ENCODE results near the gene NRBP1.
"Not testable (repeated sequence)": the region's sequence is repeated elsewhere in the genome, so short reads cannot be mapped to it uniquely, and the experiment has no call there.

The NRBP1 gene

DNA sequence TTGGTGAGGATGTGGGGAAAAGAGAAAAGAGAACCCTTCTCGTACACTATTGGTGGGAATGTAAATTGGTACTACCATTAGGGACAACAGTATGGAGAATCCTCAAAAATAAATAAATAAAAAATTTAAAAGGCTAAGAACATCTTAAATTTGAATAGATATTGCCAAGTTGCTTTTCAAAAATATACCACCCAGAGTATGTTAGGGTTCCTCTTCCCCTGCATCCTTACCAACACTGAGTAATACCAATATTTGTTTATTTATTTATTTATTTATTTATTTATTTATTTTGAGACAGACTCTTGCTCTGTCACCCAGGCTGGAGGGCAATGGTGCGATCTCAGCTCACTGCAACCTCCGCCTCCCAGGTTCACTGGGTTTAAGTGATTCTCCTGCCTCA, 5.5 kb upstream of the NRBP1 start:
- Histone ChIP-seq H3K27me3 (ENCODE audit: low read depth, low read length) (no peaks in the 10 kb centered on the region), H3K9ac (ENCODE audit: low read length) (no peak overlapping the region), H3K4me3 (ENCODE audit: low read length) (no peak overlapping the region), H3K4me2 (ENCODE audit: low read length) (no peak overlapping the region), H3K9me3 (ENCODE audit: insufficient read depth, low read length) (no peaks in the 10 kb centered on the region), H3K27ac (ENCODE audit: low read length) (no peak overlapping the region), H3K4me1 (ENCODE audit: low read length) (peaks cover 5% of the 10 kb centered on the region), H2AFZ (ENCODE audit: low read depth, low read length) (no peak overlapping the region), H3K79me2 (ENCODE audit: low read length) (no peaks in the 10 kb centered on the region), H4K20me1 (ENCODE audit: insufficient read depth, low read length) (no peaks in the 10 kb centered on the region), H3K36me3 (replicated peaks; ENCODE audit: low read depth, low read length) (no peaks in the 10 kb centered on the region)
- TF ChIP-seq EZH2phosphoT487 (IDR thresholded peaks at IDR 0.05; ENCODE audit: low read depth): no peak
- TF ChIP-seq, protein P1, sequence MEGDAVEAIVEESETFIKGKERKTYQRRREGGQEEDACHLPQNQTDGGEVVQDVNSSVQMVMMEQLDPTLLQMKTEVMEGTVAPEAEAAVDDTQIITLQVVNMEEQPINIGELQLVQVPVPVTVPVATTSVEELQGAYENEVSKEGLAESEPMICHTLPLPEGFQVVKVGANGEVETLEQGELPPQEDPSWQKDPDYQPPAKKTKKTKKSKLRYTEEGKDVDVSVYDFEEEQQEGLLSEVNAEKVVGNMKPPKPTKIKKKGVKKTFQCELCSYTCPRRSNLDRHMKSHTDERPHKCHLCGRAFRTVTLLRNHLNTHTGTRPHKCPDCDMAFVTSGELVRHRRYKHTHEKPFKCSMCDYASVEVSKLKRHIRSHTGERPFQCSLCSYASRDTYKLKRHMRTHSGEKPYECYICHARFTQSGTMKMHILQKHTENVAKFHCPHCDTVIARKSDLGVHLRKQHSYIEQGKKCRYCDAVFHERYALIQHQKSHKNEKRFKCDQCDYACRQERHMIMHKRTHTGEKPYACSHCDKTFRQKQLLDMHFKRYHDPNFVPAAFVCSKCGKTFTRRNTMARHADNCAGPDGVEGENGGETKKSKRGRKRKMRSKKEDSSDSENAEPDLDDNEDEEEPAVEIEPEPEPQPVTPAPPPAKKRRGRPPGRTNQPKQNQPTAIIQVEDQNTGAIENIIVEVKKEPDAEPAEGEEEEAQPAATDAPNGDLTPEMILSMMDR (IDR thresholded peaks at IDR 0.05; ENCODE audit: low read depth, low read length): no peak

DNA sequence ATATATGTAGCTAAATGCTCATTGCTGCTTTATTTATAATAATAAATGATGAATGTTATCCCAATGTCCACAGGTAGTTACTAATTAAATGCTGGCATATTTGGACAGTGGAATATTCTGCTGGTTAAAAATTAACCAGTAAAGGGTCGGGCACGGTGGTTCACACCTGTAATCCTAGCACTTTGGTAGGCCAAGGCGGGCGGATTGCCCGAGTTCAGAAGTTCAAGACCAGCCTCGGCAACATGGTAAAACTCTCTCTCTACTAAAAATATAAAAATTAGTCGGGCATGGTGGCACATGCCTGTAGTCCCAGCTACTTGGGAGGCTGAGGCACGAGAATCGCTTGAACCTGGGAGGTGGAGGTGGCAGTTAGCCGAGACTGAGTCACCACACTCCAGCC, 3.4 kb upstream of the NRBP1 start:
- not testable (repeated sequence) for H4K20me1 ChIP-seq (ENCODE audit: insufficient read depth, low read length); H3K9ac ChIP-seq (ENCODE audit: low read length); H3K9me3 ChIP-seq (ENCODE audit: insufficient read depth, low read length); H3K4me3 ChIP-seq (ENCODE audit: low read length); H3K27me3 ChIP-seq (ENCODE audit: low read depth, low read length); H3K27ac ChIP-seq (ENCODE audit: low read length); H3K36me3 ChIP-seq (replicated peaks; ENCODE audit: low read depth, low read length); H3K4me2 ChIP-seq (ENCODE audit: low read length); H2AFZ ChIP-seq (ENCODE audit: low read depth, low read length)
- Histone ChIP-seq H3K79me2 (ENCODE audit: low read length) (peaks cover 11% of the 10 kb centered on the region), H3K4me1 (ENCODE audit: low read length) (peaks cover 11% of the 10 kb centered on the region)

GRCh38 chr2:27427863-27428212, 593 bp upstream of the NRBP1 start:
- peaks cover 13% of the 10 kb centered on the region for H3K4me1 ChIP-seq (ENCODE audit: low read length)
- H3K9me3 ChIP-seq (ENCODE audit: insufficient read depth, low read length): no peaks in the 10 kb centered on the region
- peak overlapping the region; percentile 45 for H3K27ac ChIP-seq (ENCODE audit: low read length)
- peaks cover 34% of the 10 kb centered on the region for H3K79me2 ChIP-seq (ENCODE audit: low read length)
- peak overlapping the region; percentile 82 for H3K9ac ChIP-seq (ENCODE audit: low read length)
- peak overlapping the region; percentile 94 for H3K4me3 ChIP-seq (ENCODE audit: low read length)
- TF ChIP-seq EZH2phosphoT487 (IDR thresholded peaks at IDR 0.05; ENCODE audit: low read depth): no peak
- TF ChIP-seq, protein P1 (IDR thresholded peaks at IDR 0.05; ENCODE audit: low read depth, low read length): no peak; the same call in 1 of the 2 replicates
- peak overlapping the region; percentile 85 for H3K4me2 ChIP-seq (ENCODE audit: low read length)
- peak overlapping the region; percentile 70 for H2AFZ ChIP-seq (ENCODE audit: low read depth, low read length)
- H3K27me3 ChIP-seq (ENCODE audit: low read depth, low read length): no peaks in the 10 kb centered on the region
- peaks cover 15% of the 10 kb centered on the region for H4K20me1 ChIP-seq (ENCODE audit: insufficient read depth, low read length)
- H3K36me3 ChIP-seq (replicated peaks; ENCODE audit: low read depth, low read length): no peaks in the 10 kb centered on the region

DNA sequence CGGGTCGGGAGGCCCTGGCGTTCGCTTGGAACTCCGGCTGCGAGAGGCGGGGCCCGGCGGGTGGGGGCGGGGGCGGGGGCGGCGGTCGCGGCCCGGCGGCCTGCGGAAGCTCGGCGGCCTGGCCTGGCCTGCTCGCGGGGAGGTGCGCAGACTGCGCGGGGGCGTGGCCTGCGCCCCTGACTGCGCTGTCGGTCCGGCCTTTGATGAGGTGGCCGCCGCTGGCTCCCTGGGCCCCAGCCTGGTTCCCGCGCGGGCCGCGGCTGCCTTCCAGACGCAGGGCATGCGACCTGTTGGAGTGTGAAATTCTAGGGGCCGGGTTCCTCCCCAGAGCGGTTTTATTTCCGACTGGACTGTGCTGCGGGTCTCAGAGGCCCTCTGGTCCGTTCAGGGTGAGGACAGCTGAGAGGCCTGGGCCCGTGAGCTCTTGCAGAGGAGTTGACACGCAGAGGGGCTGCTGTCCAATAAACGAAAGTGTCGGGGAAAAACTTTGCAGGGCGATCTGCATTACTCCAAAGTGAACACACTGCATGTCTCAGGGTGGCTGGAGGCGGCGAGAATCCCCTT, 629 bp downstream of the NRBP1 start:
- Histone ChIP-seq H3K79me2 (ENCODE audit: low read length) (peaks cover 34% of the 10 kb centered on the region), H3K27me3 (ENCODE audit: low read depth, low read length) (no peaks in the 10 kb centered on the region), H3K9me3 (ENCODE audit: insufficient read depth, low read length) (no peaks in the 10 kb centered on the region), H3K4me3 (ENCODE audit: low read length) (peak overlapping the region; percentile 94), H3K27ac (ENCODE audit: low read length) (peak overlapping the region; percentile 68), H4K20me1 (ENCODE audit: insufficient read depth, low read length) (peaks cover 15% of the 10 kb centered on the region), H3K9ac (ENCODE audit: low read length) (peak overlapping the region; percentile 84), H3K36me3 (replicated peaks; ENCODE audit: low read depth, low read length) (peaks cover 11% of the 10 kb centered on the region), H3K4me2 (ENCODE audit: low read length) (peak overlapping the region; percentile 88), H2AFZ (ENCODE audit: low read depth, low read length) (no peak overlapping the region; the same call in 1 of the 2 replicates), H3K4me1 (ENCODE audit: low read length) (peaks cover 13% of the 10 kb centered on the region)
- TF ChIP-seq EZH2phosphoT487 (IDR thresholded peaks at IDR 0.05; ENCODE audit: low read depth): no peak

DNA sequence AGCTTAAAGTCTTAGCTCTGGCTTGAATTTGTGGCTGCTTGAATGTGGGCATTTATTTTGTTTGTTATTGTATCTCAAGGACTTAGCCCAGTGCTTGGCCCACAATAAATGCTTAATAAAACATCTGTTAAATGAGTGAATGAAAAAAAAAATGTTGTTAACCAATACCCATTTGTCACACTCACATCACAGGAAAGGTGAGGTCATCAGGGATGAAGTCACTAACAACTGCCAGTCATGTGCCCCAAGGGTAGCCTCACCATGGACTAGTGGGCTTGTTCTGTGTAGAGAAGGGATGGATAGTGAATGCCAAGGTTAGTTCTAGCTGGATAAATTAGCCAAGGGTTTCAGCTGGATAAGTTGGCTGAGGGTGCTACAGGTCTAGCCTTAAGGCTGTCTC, 3.0 kb downstream of the NRBP1 start:
- TF ChIP-seq, protein P1 (IDR thresholded peaks at IDR 0.05; ENCODE audit: low read depth, low read length): no peak
- no peak for TF ChIP-seq EZH2phosphoT487 (IDR thresholded peaks at IDR 0.05; ENCODE audit: low read depth)
- Histone ChIP-seq H3K4me2 (ENCODE audit: low read length) (no peak overlapping the region), H4K20me1 (ENCODE audit: insufficient read depth, low read length) (peaks cover 15% of the 10 kb centered on the region), H2AFZ (ENCODE audit: low read depth, low read length) (no peak overlapping the region), H3K27me3 (ENCODE audit: low read depth, low read length) (no peaks in the 10 kb centered on the region), H3K4me1 (ENCODE audit: low read length) (peaks cover 13% of the 10 kb centered on the region), H3K79me2 (ENCODE audit: low read length) (peaks cover 34% of the 10 kb centered on the region), H3K36me3 (replicated peaks; ENCODE audit: low read depth, low read length) (peaks cover 26% of the 10 kb centered on the region), H3K27ac (ENCODE audit: low read length) (no peak overlapping the region), H3K9ac (ENCODE audit: low read length) (no peak overlapping the region), H3K4me3 (ENCODE audit: low read length) (no peak overlapping the region), H3K9me3 (ENCODE audit: insufficient read depth, low read length) (no peaks in the 10 kb centered on the region)

Measured in OCI-LY3 (cell line).